SU-DHL-6 (cell line): ENCODE data around the gene NOS1AP.

ENCODE experiments used
- H2AFZ ChIP-seq: fragments of 200-600 bp; sonication (generic); 2 replicates; pipeline ENCODE4 v1.6.1; 2014; ENCODE audit warnings: low read depth, mild to moderate bottlenecking, moderate library complexity, mixed read lengths, antibody characterized with exemption, low read length; ENCODE audit not compliant: severe bottlenecking
- H3F3A ChIP-seq: fragments of 200-600 bp; shearing (Covaris generic); 2 replicates; pipeline ENCODE4 v1.6.0; 2016; ENCODE audit warnings: antibody characterized with exemption, mild to moderate bottlenecking; ENCODE audit not compliant: insufficient read depth
- H3K27ac ChIP-seq: fragments of 200-600 bp; sonication (generic); 2 replicates; pipeline ENCODE4 v1.5.1; 2016; ENCODE audit warnings: low read depth, mild to moderate bottlenecking, low read length, moderate library complexity, mixed read lengths
- H3K27me3 ChIP-seq: fragments of 200-600 bp; sonication (generic), shearing (Covaris generic); 2 replicates; pipeline ENCODE4 v1.6.0; 2014; ENCODE audit warnings: mild to moderate bottlenecking, low read length
- H3K36me3 ChIP-seq: fragments of 200-600 bp; sonication (generic); 2 replicates; pipeline ENCODE4 v1.6.1; 2014; ENCODE audit warnings: mild to moderate bottlenecking, low read length, mixed read lengths
- H3K4me2 ChIP-seq: fragments of 300-600, 200-600 bp; shearing (Covaris generic), sonication (generic); 2 replicates; pipeline ENCODE4 v1.6.0; 2014; ENCODE audit warnings: low read length, low read depth, mild to moderate bottlenecking; ENCODE audit not compliant: poor library complexity, severe bottlenecking
- H3K4me3 ChIP-seq: fragments of 200-600 bp; sonication (generic); 2 replicates; pipeline ENCODE4 v1.5.1; 2014; ENCODE audit warnings: antibody characterized with exemption, low read length, mild to moderate bottlenecking, mixed read lengths; ENCODE audit not compliant: insufficient read depth, poor library complexity, severe bottlenecking
- H3K79me2 ChIP-seq: fragments of 200-600 bp; sonication (generic); 2 replicates; pipeline ENCODE4 v1.6.1; 2014; ENCODE audit warnings: mild to moderate bottlenecking, low read length, moderate library complexity; ENCODE audit not compliant: insufficient read depth
- H3K9ac ChIP-seq: fragments of 200-600 bp; sonication (generic); 2 replicates; pipeline ENCODE4 v1.7.0; 2014; ENCODE audit warnings: mild to moderate bottlenecking, low read length
- H3K9me2 ChIP-seq: fragments of 200-600 bp; sonication (generic); replicated peaks from 2 replicates; pipeline ENCODE4 v1.6.1; 2014; ENCODE audit warnings: low read length; ENCODE audit not compliant: insufficient read depth
- H3K9me3 ChIP-seq: fragments of 200-600 bp; sonication (generic); 2 replicates; pipeline ENCODE4 v1.6.1; 2014; ENCODE audit warnings: low read length, mixed read lengths; ENCODE audit not compliant: insufficient read depth
- H4K20me1 ChIP-seq: fragments of 200-600 bp; sonication (generic); 2 replicates; pipeline ENCODE4 v1.6.1; 2014; ENCODE audit warnings: low read depth, mild to moderate bottlenecking, antibody characterized with exemption, low read length, moderate library complexity, mixed read lengths
- EZH2phosphoT487 ChIP-seq: fragments of 200-600 bp; sonication (generic), shearing (Covaris generic); conservative IDR thresholded peaks from 2 replicates; pipeline ENCODE4 v1.6.1; 2018; ENCODE audit warnings: mild to moderate bottlenecking, antibody characterized with exemption, low read length, moderate library complexity, mixed read lengths
- TF ChIP-seq, protein P1 (sequence below): fragments of 200-600 bp; sonication (generic); IDR thresholded peaks from one replicate; pipeline ENCODE4 v1.5.1; 2017; ENCODE audit warnings: antibody characterized with exemption, mild to moderate bottlenecking, low read length, moderate library complexity; ENCODE audit not compliant: insufficient read depth, poor library complexity, severe bottlenecking

Gene NOS1AP

DNA sequence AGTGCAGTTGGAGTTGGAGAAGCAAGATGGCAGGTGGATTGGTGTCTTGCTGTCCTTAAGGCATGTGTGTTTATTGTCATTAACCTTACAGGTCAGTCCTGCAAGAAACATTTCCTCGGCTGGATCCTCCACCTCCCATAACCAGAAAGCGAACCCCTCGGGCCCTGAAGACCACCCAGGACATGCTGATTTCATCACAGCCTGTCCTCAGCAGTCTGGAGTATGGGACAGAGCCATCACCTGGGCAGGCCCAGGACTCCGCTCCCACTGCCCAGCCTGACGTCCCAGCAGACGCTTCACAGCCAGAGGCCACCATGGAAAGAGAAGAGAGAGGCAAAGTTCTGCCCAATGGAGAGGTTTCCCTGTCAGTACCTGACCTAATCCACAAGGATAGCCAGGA, 313.6 kb downstream of the NOS1AP start:
- no peaks in the 10 kb centered on the region for H3K9me2 ChIP-seq
- no peaks in the 10 kb centered on the region for H3K27me3 ChIP-seq
- H3F3A ChIP-seq, result no peaks in the 10 kb centered on the region
- H3K27ac ChIP-seq, result no peak overlapping the region
- H3K36me3 ChIP-seq, result no peaks in the 10 kb centered on the region
- no peak for TF ChIP-seq EZH2phosphoT487
- TF ChIP-seq, protein P1, sequence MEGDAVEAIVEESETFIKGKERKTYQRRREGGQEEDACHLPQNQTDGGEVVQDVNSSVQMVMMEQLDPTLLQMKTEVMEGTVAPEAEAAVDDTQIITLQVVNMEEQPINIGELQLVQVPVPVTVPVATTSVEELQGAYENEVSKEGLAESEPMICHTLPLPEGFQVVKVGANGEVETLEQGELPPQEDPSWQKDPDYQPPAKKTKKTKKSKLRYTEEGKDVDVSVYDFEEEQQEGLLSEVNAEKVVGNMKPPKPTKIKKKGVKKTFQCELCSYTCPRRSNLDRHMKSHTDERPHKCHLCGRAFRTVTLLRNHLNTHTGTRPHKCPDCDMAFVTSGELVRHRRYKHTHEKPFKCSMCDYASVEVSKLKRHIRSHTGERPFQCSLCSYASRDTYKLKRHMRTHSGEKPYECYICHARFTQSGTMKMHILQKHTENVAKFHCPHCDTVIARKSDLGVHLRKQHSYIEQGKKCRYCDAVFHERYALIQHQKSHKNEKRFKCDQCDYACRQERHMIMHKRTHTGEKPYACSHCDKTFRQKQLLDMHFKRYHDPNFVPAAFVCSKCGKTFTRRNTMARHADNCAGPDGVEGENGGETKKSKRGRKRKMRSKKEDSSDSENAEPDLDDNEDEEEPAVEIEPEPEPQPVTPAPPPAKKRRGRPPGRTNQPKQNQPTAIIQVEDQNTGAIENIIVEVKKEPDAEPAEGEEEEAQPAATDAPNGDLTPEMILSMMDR, result no peak
- no peaks in the 10 kb centered on the region for H3K9me3 ChIP-seq
- no peak overlapping the region for H3K4me3 ChIP-seq
- H4K20me1 ChIP-seq, result no peaks in the 10 kb centered on the region
- no peak overlapping the region for H3K4me2 ChIP-seq
- no peak overlapping the region for H2AFZ ChIP-seq
- no peak overlapping the region for H3K9ac ChIP-seq
- H3K79me2 ChIP-seq, result no peaks in the 10 kb centered on the region

DNA sequence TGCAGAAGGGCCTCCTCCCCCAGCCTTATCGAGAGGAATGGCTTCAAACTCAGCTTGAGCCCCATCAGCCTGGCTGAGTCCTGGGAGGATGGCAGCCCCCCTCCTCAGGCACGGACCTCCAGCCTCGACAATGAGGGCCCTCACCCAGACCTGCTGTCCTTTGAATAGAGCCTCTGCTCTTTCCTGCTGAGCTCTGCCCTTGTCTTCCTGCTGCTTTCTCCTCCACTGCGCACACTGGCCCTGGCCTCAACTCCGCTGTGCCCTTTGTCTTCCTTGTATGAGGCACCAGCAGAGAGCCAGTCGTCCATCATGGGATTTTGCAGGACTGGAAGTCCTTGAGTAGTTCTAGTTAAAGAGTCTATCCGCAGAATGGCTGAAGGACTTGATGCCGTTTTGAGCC, 314.0 kb downstream of the NOS1AP start:
- H3F3A ChIP-seq, result no peaks in the 10 kb centered on the region
- H3K9me3 ChIP-seq, result no peaks in the 10 kb centered on the region
- no peak overlapping the region for H3K4me3 ChIP-seq
- H3K27ac ChIP-seq, result no peak overlapping the region
- H4K20me1 ChIP-seq, result no peaks in the 10 kb centered on the region
- H3K27me3 ChIP-seq, result no peaks in the 10 kb centered on the region
- no peaks in the 10 kb centered on the region for H3K9me2 ChIP-seq
- no peak overlapping the region for H2AFZ ChIP-seq
- no peaks in the 10 kb centered on the region for H3K36me3 ChIP-seq
- TF ChIP-seq, protein P1, result no peak
- TF ChIP-seq EZH2phosphoT487, result no peak
- no peak overlapping the region for H3K4me2 ChIP-seq
- no peak overlapping the region for H3K9ac ChIP-seq
- no peaks in the 10 kb centered on the region for H3K79me2 ChIP-seq

DNA sequence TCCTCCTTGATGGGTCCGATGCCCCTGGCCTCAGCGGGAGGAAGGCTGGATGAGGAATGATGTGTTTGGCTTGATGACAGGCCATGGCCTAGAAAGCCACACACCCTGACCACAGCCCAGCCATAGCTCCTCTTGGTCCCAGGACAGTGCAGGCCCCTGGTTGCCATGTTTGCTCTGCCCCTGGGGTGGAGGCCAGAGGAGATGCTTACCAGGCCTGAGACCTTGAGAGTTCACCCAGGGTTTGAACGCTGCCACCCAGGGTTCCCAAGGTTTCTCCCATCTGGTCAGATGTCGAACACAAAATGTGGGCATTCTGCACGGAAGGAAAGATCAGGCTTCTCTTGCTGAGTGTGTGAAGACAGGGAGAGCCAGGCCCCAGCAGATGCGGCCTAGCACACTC, 314.6 kb downstream of the NOS1AP start:
- Histone ChIP-seq H3K9me2 (no peaks in the 10 kb centered on the region), H3K9me3 (no peaks in the 10 kb centered on the region), H3K79me2 (no peaks in the 10 kb centered on the region), H3F3A (no peaks in the 10 kb centered on the region), H3K4me2 (no peak overlapping the region), H4K20me1 (no peaks in the 10 kb centered on the region), H3K4me3 (no peak overlapping the region), H3K27me3 (no peaks in the 10 kb centered on the region), H2AFZ (no peak overlapping the region), H3K9ac (no peak overlapping the region), H3K27ac (no peak overlapping the region), H3K36me3 (no peaks in the 10 kb centered on the region)
- TF ChIP-seq, protein P1, result no peak
- no peak for TF ChIP-seq EZH2phosphoT487

DNA sequence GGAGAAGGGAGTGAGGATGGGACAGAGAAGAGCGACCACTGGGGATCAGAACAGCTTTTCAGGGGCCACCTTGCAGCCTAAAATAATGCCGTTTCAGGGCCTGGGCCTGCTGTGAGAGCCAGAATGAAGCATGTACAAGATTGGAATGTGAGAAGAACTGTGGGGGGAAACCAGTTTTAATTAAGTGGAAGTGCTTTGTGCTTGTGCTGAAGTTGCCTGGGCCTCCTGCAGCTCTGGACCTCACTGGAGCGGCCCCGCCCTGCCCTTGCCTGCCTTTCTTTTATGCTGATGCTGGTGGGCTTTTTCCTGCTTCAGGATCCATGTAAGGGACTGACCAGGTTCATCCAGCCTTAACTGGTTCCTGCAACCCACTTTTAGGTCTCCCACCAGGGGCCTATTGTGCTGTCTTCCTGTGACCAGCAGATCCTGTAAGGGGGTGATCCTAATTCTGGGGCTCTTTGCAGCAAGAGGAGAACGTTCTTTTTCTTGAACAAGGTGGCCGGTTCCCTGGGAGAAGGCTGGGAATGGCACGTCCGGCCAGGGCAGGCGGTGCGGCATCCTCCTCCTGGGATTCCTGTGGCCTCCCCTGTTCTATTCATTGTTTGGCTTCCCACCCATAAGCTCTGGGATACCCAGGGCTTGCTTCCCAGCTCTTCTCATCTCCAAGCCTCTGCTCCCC, 315.2 kb downstream of the NOS1AP start:
- TF ChIP-seq, protein P1, result no peak
- TF ChIP-seq EZH2phosphoT487, result no peak
- Histone ChIP-seq H4K20me1 (no peaks in the 10 kb centered on the region), H3K4me2 (no peak overlapping the region), H3K9me2 (no peaks in the 10 kb centered on the region), H3K9me3 (no peaks in the 10 kb centered on the region), H3F3A (no peaks in the 10 kb centered on the region), H3K79me2 (no peaks in the 10 kb centered on the region), H3K36me3 (no peaks in the 10 kb centered on the region), H3K4me3 (no peak overlapping the region), H3K9ac (no peak overlapping the region), H3K27me3 (no peaks in the 10 kb centered on the region), H2AFZ (no peak overlapping the region), H3K27ac (no peak overlapping the region)
